Measurements from ENCODE around the gene ZHX3. TPM values are rescaled to one million over a fixed set of nuclear protein-coding genes. Genes with fewer than 3 reads are reported as not detected.

The ZHX3 gene
- total and polyA plus RNA-seq, 2 donors (not counting 1 experiment from before 2014, with no cell fraction given) = 27.7 to 28.0 TPM

DNA sequence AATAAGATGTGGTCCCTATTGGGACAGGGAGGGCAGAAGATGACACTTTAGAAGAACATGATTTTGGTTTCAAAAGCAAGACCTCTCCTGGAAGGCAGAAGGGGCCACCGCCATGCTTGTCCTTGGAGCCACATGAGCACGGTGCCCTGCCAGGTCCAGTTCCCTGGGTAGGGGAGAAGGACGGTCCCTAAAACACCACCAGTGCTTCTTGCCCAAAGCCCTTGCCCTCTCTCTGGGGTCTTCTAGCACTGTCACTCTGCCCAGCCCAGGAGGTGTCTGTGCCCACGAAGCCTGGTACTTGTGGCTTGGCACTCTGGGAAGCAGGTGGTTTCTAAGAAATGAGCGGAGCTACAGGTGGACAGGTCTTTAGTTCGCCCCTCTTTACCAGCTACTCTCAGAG lies 134.1 kb downstream of the ZHX3 start:
- Histone ChIP-seq H3K4me3 (replicated peaks in 1 of 4; ENCODE audit: control extremely low read depth in 1 of 4, insufficient read depth in 1 of 4, low read depth in 3 of 4, low read length in 4 of 4) (no peak overlapping the region), H4K20me1 (ENCODE audit: control insufficient read depth, extremely low read depth, insufficient read depth, low read length) (no peaks in the 10 kb centered on the region), H3K9ac (ENCODE audit: insufficient read depth, low read length) (no peak overlapping the region), H3K4me2 (ENCODE audit: extremely low read depth, insufficient read depth, low read length) (no peak overlapping the region), H3K9me3 (ENCODE audit: control insufficient read depth, insufficient read depth, low read depth, low read length) (no peaks in the 10 kb centered on the region), H3K4me1 (ENCODE audit: control insufficient read depth, extremely low read depth, insufficient read depth, low read length) (peaks cover 3% of the 10 kb centered on the region), H3K27me3 (ENCODE audit: control insufficient read depth, insufficient read depth, low read length) (no peaks in the 10 kb centered on the region), H2AFZ (ENCODE audit: low read length) (no peak overlapping the region), H3K79me2 (ENCODE audit: control insufficient read depth, insufficient read depth, low read length) (peaks cover 8% of the 10 kb centered on the region), H3K27ac (ENCODE audit: insufficient read depth, low read length) (no peak overlapping the region), H3K36me3 (ENCODE audit: control insufficient read depth, insufficient read depth, low read length) (peaks cover 1% of the 10 kb centered on the region)
- DNase-seq (ENCODE audit: low read depth in 2 of 2) = no peak
- no peak for TF ChIP-seq EZH2 (IDR thresholded peaks at IDR 0.05; ENCODE audit: low read length, missing control alignments)
- TF ChIP-seq, protein P1, sequence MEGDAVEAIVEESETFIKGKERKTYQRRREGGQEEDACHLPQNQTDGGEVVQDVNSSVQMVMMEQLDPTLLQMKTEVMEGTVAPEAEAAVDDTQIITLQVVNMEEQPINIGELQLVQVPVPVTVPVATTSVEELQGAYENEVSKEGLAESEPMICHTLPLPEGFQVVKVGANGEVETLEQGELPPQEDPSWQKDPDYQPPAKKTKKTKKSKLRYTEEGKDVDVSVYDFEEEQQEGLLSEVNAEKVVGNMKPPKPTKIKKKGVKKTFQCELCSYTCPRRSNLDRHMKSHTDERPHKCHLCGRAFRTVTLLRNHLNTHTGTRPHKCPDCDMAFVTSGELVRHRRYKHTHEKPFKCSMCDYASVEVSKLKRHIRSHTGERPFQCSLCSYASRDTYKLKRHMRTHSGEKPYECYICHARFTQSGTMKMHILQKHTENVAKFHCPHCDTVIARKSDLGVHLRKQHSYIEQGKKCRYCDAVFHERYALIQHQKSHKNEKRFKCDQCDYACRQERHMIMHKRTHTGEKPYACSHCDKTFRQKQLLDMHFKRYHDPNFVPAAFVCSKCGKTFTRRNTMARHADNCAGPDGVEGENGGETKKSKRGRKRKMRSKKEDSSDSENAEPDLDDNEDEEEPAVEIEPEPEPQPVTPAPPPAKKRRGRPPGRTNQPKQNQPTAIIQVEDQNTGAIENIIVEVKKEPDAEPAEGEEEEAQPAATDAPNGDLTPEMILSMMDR (conservative IDR thresholded peaks at IDR 0.05 in 1 of 2, IDR thresholded peaks at IDR 0.05 in 1 of 2; ENCODE audit: low read depth in 1 of 2, low read length in 2 of 2) = no peak

DNA sequence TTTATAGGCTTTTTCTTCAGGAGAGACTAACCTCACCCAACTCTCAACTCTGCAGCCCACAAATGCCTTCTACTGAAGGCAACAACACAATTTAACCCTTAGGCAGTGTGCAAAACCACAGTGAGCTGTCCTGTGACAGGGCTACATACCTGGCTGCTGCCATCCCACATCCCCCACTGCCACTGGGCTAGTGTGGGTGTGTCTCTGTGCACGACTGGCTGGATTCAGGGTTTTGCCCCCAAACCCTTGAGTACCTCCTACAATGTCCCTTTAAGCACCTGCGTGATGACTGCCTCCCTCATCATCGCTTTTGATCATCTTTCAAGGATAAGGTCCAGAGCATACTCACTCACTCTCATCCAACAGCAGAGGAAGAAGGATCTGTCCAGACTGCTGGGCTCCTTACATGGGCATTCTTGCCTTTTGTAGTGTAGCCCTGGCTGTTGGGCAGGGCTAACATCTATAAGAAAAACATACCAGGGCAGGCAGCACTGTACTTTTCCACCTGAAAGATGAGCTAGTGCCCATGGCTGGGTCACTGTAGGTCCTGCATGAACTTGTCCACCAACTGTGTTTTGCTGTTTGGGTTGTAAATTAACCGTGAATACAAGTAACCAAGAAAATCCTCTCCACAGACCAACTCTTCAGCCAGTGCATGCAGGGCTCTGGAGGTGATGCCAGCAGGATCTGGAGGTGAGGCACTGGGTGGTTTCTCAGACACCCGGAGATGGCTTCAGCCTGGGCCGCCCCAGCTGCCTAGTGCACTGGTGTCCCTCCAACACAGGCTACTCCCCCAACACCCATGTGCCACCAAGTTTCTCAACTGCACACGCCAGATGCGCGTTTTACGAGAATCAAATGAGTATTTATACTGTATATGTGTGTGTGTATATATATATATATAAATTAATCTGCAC lies 135.0 kb downstream of the ZHX3 start:
- no peaks in the 10 kb centered on the region for H3K9me3 ChIP-seq (ENCODE audit: control insufficient read depth, insufficient read depth, low read depth, low read length)
- no peaks in the 10 kb centered on the region for H4K20me1 ChIP-seq (ENCODE audit: control insufficient read depth, extremely low read depth, insufficient read depth, low read length)
- no peak overlapping the region for H3K4me3 ChIP-seq (replicated peaks in 1 of 4; ENCODE audit: control extremely low read depth in 1 of 4, insufficient read depth in 1 of 4, low read depth in 3 of 4, low read length in 4 of 4)
- no peaks in the 10 kb centered on the region for H3K27me3 ChIP-seq (ENCODE audit: control insufficient read depth, insufficient read depth, low read length)
- no peak overlapping the region for H2AFZ ChIP-seq (ENCODE audit: low read length)
- peaks cover 8% of the 10 kb centered on the region for H3K79me2 ChIP-seq (ENCODE audit: control insufficient read depth, insufficient read depth, low read length)
- no peak overlapping the region for H3K27ac ChIP-seq (ENCODE audit: insufficient read depth, low read length)
- no peak overlapping the region for H3K4me2 ChIP-seq (ENCODE audit: extremely low read depth, insufficient read depth, low read length)
- no peak for TF ChIP-seq EZH2 (IDR thresholded peaks at IDR 0.05; ENCODE audit: low read length, missing control alignments)
- TF ChIP-seq, protein P1 (conservative IDR thresholded peaks at IDR 0.05 in 1 of 2, IDR thresholded peaks at IDR 0.05 in 1 of 2; ENCODE audit: low read depth in 1 of 2, low read length in 2 of 2) = no peak
- no peak overlapping the region for H3K9ac ChIP-seq (ENCODE audit: insufficient read depth, low read length)
- peaks cover 1% of the 10 kb centered on the region for H3K36me3 ChIP-seq (ENCODE audit: control insufficient read depth, insufficient read depth, low read length)
- DNase-seq (ENCODE audit: low read depth in 2 of 2) = no peak
- H3K4me1 ChIP-seq (ENCODE audit: control insufficient read depth, extremely low read depth, insufficient read depth, low read length) = peaks cover 11% of the 10 kb centered on the region

DNA sequence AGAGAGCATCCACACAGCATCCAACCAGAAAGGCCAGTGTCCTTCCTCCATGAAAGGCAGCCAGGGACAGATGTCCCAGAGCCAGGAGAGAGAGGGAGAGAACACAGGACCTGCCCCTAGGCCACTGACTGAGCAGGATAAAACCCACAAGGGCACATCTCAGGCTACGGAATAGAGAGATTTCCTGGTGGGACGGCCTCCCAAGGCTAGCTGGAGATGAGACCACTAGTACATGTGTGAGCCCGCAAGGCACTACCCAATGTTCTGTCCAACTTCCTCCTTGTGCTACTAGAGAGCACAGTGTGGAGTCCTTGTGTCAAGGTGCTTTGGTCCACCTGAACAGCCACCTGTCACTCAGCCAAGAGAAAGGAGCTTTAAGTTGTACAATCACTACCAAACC lies 136.0 kb downstream of the ZHX3 start:
- Histone ChIP-seq H3K9me3 (ENCODE audit: control insufficient read depth, insufficient read depth, low read depth, low read length) (no peaks in the 10 kb centered on the region), H3K36me3 (ENCODE audit: control insufficient read depth, insufficient read depth, low read length) (peaks cover 1% of the 10 kb centered on the region), H3K4me3 (replicated peaks in 1 of 4; ENCODE audit: control extremely low read depth in 1 of 4, insufficient read depth in 1 of 4, low read depth in 3 of 4, low read length in 4 of 4) (no peak overlapping the region), H2AFZ (ENCODE audit: low read length) (no peak overlapping the region), H3K4me2 (ENCODE audit: extremely low read depth, insufficient read depth, low read length) (no peak overlapping the region), H3K27ac (ENCODE audit: insufficient read depth, low read length) (no peak overlapping the region), H3K9ac (ENCODE audit: insufficient read depth, low read length) (no peak overlapping the region), H3K4me1 (ENCODE audit: control insufficient read depth, extremely low read depth, insufficient read depth, low read length) (peaks cover 17% of the 10 kb centered on the region), H4K20me1 (ENCODE audit: control insufficient read depth, extremely low read depth, insufficient read depth, low read length) (no peaks in the 10 kb centered on the region), H3K27me3 (ENCODE audit: control insufficient read depth, insufficient read depth, low read length) (no peaks in the 10 kb centered on the region), H3K79me2 (ENCODE audit: control insufficient read depth, insufficient read depth, low read length) (peaks cover 11% of the 10 kb centered on the region)
- DNase-seq (ENCODE audit: low read depth in 2 of 2) = no peak
- TF ChIP-seq, protein P1 (conservative IDR thresholded peaks at IDR 0.05 in 1 of 2, IDR thresholded peaks at IDR 0.05 in 1 of 2; ENCODE audit: low read depth in 1 of 2, low read length in 2 of 2) = no peak
- no peak for TF ChIP-seq EZH2 (IDR thresholded peaks at IDR 0.05; ENCODE audit: low read length, missing control alignments)
